ENCODE data around the gene BRWD1. TPM values are rescaled to one million over a fixed set of nuclear protein-coding genes. Genes with fewer than 3 reads are reported as not detected.

BRWD1 gene
- total and polyA plus RNA-seq, 2 experiments from 2014 or later = 32.6 to 62.8 TPM

GRCh38 chr21:39182016-39182415 lies 131.4 kb downstream of the BRWD1 start:
- peaks cover 3% of the 10 kb centered on the region for H3K36me3 ChIP-seq
- no peak overlapping the region for H3K27ac ChIP-seq
- H3K4me1 ChIP-seq (ENCODE audit: low read depth) = peaks cover 17% of the 10 kb centered on the region
- no peak for TF ChIP-seq CTCF (IDR thresholded peaks at IDR 0.05; ENCODE audit: low read depth, low read length)
- peak overlapping the region; percentile 74 for H3K4me3 ChIP-seq
- DNase-seq (ENCODE audit: low read depth in 1 of 2, low spot score in 1 of 2) = no peak
- no peaks in the 10 kb centered on the region for H3K9me3 ChIP-seq (ENCODE audit: low read depth)
- no peaks in the 10 kb centered on the region for H3K27me3 ChIP-seq

GRCh38 chr21:39181205-39181818 lies 132.1 kb downstream of the BRWD1 start:
- Histone ChIP-seq H3K9me3 (ENCODE audit: low read depth) (no peaks in the 10 kb centered on the region), H3K36me3 (peaks cover 3% of the 10 kb centered on the region), H3K27me3 (no peaks in the 10 kb centered on the region), H3K4me3 (no peak overlapping the region), H3K27ac (no peak overlapping the region), H3K4me1 (ENCODE audit: low read depth) (peaks cover 17% of the 10 kb centered on the region)
- no peak for DNase-seq (ENCODE audit: low read depth in 1 of 2, low spot score in 1 of 2)
- no peak for TF ChIP-seq CTCF (IDR thresholded peaks at IDR 0.05; ENCODE audit: low read depth, low read length)

GRCh38 chr21:39180429-39181019 lies 132.9 kb downstream of the BRWD1 start:
- DNase-seq (ENCODE audit: low read depth in 1 of 2, low spot score in 1 of 2) = peak in 1 of 2 donors; percentile 12
- peak; percentile 19 for TF ChIP-seq CTCF (IDR thresholded peaks at IDR 0.05; ENCODE audit: low read depth, low read length)
- H3K4me1 ChIP-seq (ENCODE audit: low read depth) = peaks cover 17% of the 10 kb centered on the region
- H3K36me3 ChIP-seq = peaks cover 3% of the 10 kb centered on the region
- no peaks in the 10 kb centered on the region for H3K9me3 ChIP-seq (ENCODE audit: low read depth)
- H3K4me3 ChIP-seq = no peak overlapping the region
- H3K27ac ChIP-seq = no peak overlapping the region
- H3K27me3 ChIP-seq = no peaks in the 10 kb centered on the region

- Histone ChIP-seq H3K27ac (no peak overlapping the region), H3K4me1 (ENCODE audit: low read depth) (peaks cover 8% of the 10 kb centered on the region), H3K36me3 (peaks cover 9% of the 10 kb centered on the region), H3K9me3 (ENCODE audit: low read depth) (no peaks in the 10 kb centered on the region), H3K27me3 (no peaks in the 10 kb centered on the region), H3K4me3 (no peak overlapping the region)
- no peak for DNase-seq (ENCODE audit: low read depth in 1 of 2, low spot score in 1 of 2)
- no peak for TF ChIP-seq CTCF (IDR thresholded peaks at IDR 0.05; ENCODE audit: low read depth, low read length)
Measured at GRCh38 chr21:39178421-39178820, 135.0 kb downstream of the BRWD1 start.

- no peak for TF ChIP-seq CTCF (IDR thresholded peaks at IDR 0.05; ENCODE audit: low read depth, low read length)
- no peak for DNase-seq (ENCODE audit: low read depth in 1 of 2, low spot score in 1 of 2)
- Histone ChIP-seq H3K27me3 (no peaks in the 10 kb centered on the region), H3K27ac (no peak overlapping the region), H3K4me1 (ENCODE audit: low read depth) (no peaks in the 10 kb centered on the region), H3K36me3 (peaks cover 10% of the 10 kb centered on the region), H3K4me3 (no peak overlapping the region), H3K9me3 (ENCODE audit: low read depth) (no peaks in the 10 kb centered on the region)
Measured at GRCh38 chr21:39176271-39176709, 137.1 kb downstream of the BRWD1 start.
